A673 (cell line): Measurements from ENCODE around the gene RNF175. TPM values are rescaled to one million over a fixed set of nuclear protein-coding genes. Genes with fewer than 3 reads are reported as not detected.

Experiments used
- BruUV-seq: library from RNA; stranded (reverse); fragments of 400-500 nt; replicated peaks from 2 replicates; lab custom pipeline; 2021; lab: Mats Ljungman, UMichigan
- CTCF ChIA-PET: fragments of 300-600 bp; sonication (Branson Sonifier 250); formaldehyde crosslinking; loops from one replicate; lab custom pipeline; 2022; ENCODE audit warnings: antibody characterized with exemption; lab: Charles Lee
- POLR2A ChIA-PET: fragments of 300-600 bp; sonication (Branson Sonifier 250); formaldehyde crosslinking; loops from one replicate; lab custom pipeline; 2022; ENCODE audit warnings: antibody characterized with exemption; ENCODE audit not compliant: low non-redundant PET; lab: Charles Lee
- DNase-seq: peaks from one replicate; pipeline ENCODE4 v3.0.0-alpha.2; 2015; ENCODE audit warnings: low spot score
- H3K27ac ChIP-seq: fragments of 200-600 bp; sonication (generic); 2 replicates; pipeline ENCODE4 v1.5.1; 2016; ENCODE audit warnings: mixed run types, low read depth, mild to moderate bottlenecking, mixed read lengths, antibody characterized with exemption, low read length; ENCODE audit not compliant: poor library complexity, severe bottlenecking
- H3K27me3 ChIP-seq: fragments of 200-600 bp; sonication (generic); replicated peaks from 2 replicates; pipeline ENCODE4 v1.6.1; 2017; ENCODE audit warnings: mixed run types, low read depth, mild to moderate bottlenecking, mixed read lengths, antibody characterized with exemption, low read length; ENCODE audit not compliant: insufficient read depth, poor library complexity
- H3K36me3 ChIP-seq: fragments of 200-600 bp; sonication (generic); 2 replicates; pipeline ENCODE4 v1.6.1; 2016; ENCODE audit warnings: mixed run types, mild to moderate bottlenecking, mixed read lengths, antibody characterized with exemption, low read length; ENCODE audit not compliant: insufficient read depth, poor library complexity, severe bottlenecking
- H3K4me1 ChIP-seq: fragments of 200-600 bp; sonication (generic); 2 replicates; pipeline ENCODE4 v1.6.1; 2017; ENCODE audit warnings: mixed run types, mild to moderate bottlenecking, mixed read lengths, antibody characterized with exemption, low read length; ENCODE audit not compliant: insufficient read depth, poor library complexity, severe bottlenecking
- H3K4me3 ChIP-seq: fragments of 200-600 bp; sonication (generic); 2 replicates; pipeline ENCODE4 v1.5.1; 2016; ENCODE audit warnings: low read depth, mixed run types, mild to moderate bottlenecking, mixed read lengths, low read length; ENCODE audit not compliant: poor library complexity, severe bottlenecking
- H3K9me3 ChIP-seq: fragments of 200-600 bp; sonication (generic); 2 replicates; pipeline ENCODE4 v1.6.1; 2016; ENCODE audit warnings: mixed run types, low read depth, mild to moderate bottlenecking, mixed read lengths, antibody characterized with exemption, low read length; ENCODE audit not compliant: poor library complexity, severe bottlenecking
- EZH2 ChIP-seq: fragments of 200-600 bp; sonication (generic); IDR thresholded peaks from 2 replicates; pipeline ENCODE4 v1.6.1; 2017; ENCODE audit warnings: borderline replicate concordance, low read depth, mild to moderate bottlenecking, mixed read lengths, antibody characterized with exemption, low read length; ENCODE audit not compliant: poor library complexity, severe bottlenecking
- intact Hi-C: fragments of 100-400 bp; cut with micrococcal nuclease; formaldehyde crosslinking; loops from one replicate; pipeline ENCODE4 v1.10.0; 2022; ENCODE audit not compliant: unreplicated experiment
- total RNA-seq: library from RNA; stranded (reverse); gene quantifications from 2 replicates; pipeline ENCODE4 v1.2.3, GENCODE V29; 2021
- TF ChIP-seq, protein P1 (sequence below): fragments of 300-800, 200-600 bp; sonication (generic); conservative IDR thresholded peaks from 2 replicates; pipeline ENCODE4 v1.5.1; 2017; ENCODE audit warnings: low read depth, mild to moderate bottlenecking, antibody characterized with exemption, low read length, moderate library complexity, mixed read lengths

RNF175 gene
- total RNA-seq, 1 experiment from 2014 or later, result 6.8 TPM

DNA sequence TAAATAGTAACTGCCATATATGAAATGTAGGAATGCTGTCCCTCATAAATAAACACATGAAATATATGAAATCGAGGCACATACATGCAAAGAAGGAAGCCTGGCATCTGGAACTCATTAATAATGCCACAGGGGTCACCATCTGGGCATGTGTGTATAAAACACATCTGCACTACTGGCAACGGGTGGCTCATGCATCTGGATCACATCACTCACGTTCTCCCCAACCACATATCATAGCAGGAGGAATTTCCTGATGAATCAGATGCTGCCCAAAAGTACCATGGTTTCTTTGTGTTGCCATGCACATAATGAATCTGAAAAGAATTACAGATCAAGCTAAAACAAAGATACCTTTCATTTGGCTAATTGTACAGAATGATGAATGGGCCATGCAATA lies 28.6 kb downstream of the RNF175 start:
- CTCF ChIA-PET, result no interaction called here
- POLR2A ChIA-PET, result no interaction called here
- H3K4me3 ChIP-seq, result no peak overlapping the region
- BruUV-seq, result no TSS peak
- peak; percentile 87 for DNase-seq
- H3K27me3 ChIP-seq, result no peaks in the 10 kb centered on the region
- H3K9me3 ChIP-seq, result no peaks in the 10 kb centered on the region
- TF ChIP-seq, protein P1, sequence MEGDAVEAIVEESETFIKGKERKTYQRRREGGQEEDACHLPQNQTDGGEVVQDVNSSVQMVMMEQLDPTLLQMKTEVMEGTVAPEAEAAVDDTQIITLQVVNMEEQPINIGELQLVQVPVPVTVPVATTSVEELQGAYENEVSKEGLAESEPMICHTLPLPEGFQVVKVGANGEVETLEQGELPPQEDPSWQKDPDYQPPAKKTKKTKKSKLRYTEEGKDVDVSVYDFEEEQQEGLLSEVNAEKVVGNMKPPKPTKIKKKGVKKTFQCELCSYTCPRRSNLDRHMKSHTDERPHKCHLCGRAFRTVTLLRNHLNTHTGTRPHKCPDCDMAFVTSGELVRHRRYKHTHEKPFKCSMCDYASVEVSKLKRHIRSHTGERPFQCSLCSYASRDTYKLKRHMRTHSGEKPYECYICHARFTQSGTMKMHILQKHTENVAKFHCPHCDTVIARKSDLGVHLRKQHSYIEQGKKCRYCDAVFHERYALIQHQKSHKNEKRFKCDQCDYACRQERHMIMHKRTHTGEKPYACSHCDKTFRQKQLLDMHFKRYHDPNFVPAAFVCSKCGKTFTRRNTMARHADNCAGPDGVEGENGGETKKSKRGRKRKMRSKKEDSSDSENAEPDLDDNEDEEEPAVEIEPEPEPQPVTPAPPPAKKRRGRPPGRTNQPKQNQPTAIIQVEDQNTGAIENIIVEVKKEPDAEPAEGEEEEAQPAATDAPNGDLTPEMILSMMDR, result no peak
- no peak for TF ChIP-seq EZH2
- H3K36me3 ChIP-seq, result no peaks in the 10 kb centered on the region
- intact Hi-C loops, result no loop called here
- H3K4me1 ChIP-seq, result peaks cover 44% of the 10 kb centered on the region
- H3K27ac ChIP-seq, result peak overlapping the region; percentile 65

DNA sequence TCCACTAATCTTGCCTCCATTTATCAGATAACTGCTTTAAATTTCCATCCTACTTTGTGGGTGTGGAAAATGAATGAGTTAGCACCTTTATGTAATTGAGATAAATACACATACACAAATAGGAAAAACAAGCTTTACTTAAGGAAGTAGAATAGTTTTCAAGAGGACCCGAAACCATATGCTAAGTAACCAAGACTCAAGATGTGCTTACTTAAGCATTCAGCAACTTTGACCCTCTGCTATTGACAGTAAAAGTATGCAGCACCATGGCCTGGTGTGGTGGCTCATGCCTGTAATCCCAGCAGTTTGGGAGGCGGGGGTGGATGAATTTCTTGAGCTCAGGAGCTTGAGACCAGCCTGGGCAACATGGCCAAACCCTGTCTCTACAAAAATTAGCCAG lies 29.9 kb downstream of the RNF175 start:
- ChIA-PET POLR2A (no interaction called here), CTCF (interaction anchor here (0.5 kb wide), 1 partner anchor 17 kb away, joined by 9 read pairs; no protein-coding TSS in a partner anchor)
- H3K27ac ChIP-seq, result no peak overlapping the region
- DNase-seq, result no peak
- peaks cover 44% of the 10 kb centered on the region for H3K4me1 ChIP-seq
- no peak for TF ChIP-seq EZH2
- TF ChIP-seq, protein P1, result no peak
- no peaks in the 10 kb centered on the region for H3K9me3 ChIP-seq
- no TSS peak for BruUV-seq
- no peak overlapping the region for H3K4me3 ChIP-seq
- intact Hi-C loops, result no loop called here
- no peaks in the 10 kb centered on the region for H3K36me3 ChIP-seq
- no peaks in the 10 kb centered on the region for H3K27me3 ChIP-seq

DNA sequence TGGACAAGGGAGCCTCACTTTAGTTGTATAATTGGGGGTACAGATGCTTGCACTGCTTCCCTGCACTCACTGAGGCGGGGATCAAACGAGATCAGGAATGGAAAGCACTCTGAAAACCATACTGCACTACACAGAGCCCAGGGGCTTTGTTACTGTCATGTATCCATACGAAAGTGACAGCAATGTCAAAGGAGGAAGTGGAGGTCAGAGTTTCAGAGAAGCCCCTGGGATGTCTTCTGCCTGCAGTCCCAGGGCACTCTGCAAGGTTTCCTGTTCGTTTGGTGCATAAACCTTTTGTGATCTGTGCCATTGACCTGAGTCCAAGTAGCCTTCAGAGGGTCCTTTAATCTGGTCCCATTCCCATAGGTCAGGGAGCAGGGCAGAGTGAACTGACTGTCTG lies 31.2 kb downstream of the RNF175 start:
- ChIA-PET CTCF (no interaction called here), POLR2A (no interaction called here)
- Histone ChIP-seq H3K4me1 (peaks cover 37% of the 10 kb centered on the region), H3K27me3 (no peaks in the 10 kb centered on the region), H3K36me3 (no peaks in the 10 kb centered on the region), H3K27ac (no peak overlapping the region), H3K4me3 (no peak overlapping the region), H3K9me3 (no peaks in the 10 kb centered on the region)
- intact Hi-C loops, result no loop called here
- no peak for DNase-seq
- TF ChIP-seq, protein P1, result no peak
- no peak for TF ChIP-seq EZH2
- no TSS peak for BruUV-seq
